Activated naive CD4-positive, alpha-beta T cell treated with anti-CD3 and anti-CD28 coated beads, Interleukin-2, amount 10 ng/mL, durations not matched to agents 7 days and 5 days (primary cell): ENCODE results near the gene RPL36A.
A peak's percentile ranks its signal among the peaks of the same experiment; 100 is the strongest.

Experiments used
- CTCF ChIA-PET: fragments of 350-600 bp; sonication (Branson Sonifier 250); formaldehyde crosslinking; loops from one replicate; lab custom pipeline; 2021; ENCODE audit warnings: antibody characterized with exemption; lab: Charles Lee
- DNase-seq: peaks from one replicate; pipeline ENCODE4 v3.0.0-alpha.2; 2020
- H3K27ac Mint-ChIP-seq: one replicate; pipeline ENCODE4 v1.8.0; 2021; ENCODE audit warnings: mild to moderate bottlenecking, moderate library complexity, mixed read lengths
- H3K27me3 Mint-ChIP-seq: one replicate; pipeline ENCODE4 v1.8.0; 2021; ENCODE audit warnings: mild to moderate bottlenecking, mixed read lengths
- H3K36me3 Mint-ChIP-seq: one replicate; pipeline ENCODE4 v1.8.0; 2021; ENCODE audit warnings: mixed read lengths
- H3K4me1 Mint-ChIP-seq: one replicate; pipeline ENCODE4 v1.8.0; 2021; ENCODE audit warnings: mixed read lengths
- H3K4me3 Mint-ChIP-seq: one replicate; pipeline ENCODE4 v1.8.0; 2021; ENCODE audit warnings: mild to moderate bottlenecking, moderate library complexity, mixed read lengths
- H3K9me3 Mint-ChIP-seq: one replicate; pipeline ENCODE4 v1.8.0; 2021; ENCODE audit warnings: mixed read lengths

RPL36A gene

GRCh38 chrX:101407748-101408531, 17.1 kb downstream of the RPL36A start, which contains the start of the genes GLA and HNRNPH2:
TSS of gene GLA (minus strand) at chrX:101407925. CDS start at chrX:101407903, 22 bp downstream.
TSS of gene HNRNPH2 (plus strand) at chrX:101408222. CDS start at chrX:101411989, 3,767 bp downstream.
- Mint-ChIP-seq H3K27me3 (no peaks in the 10 kb centered on the region), H3K27ac (peak within 1 kb of the TSS; percentile 97), H3K4me1 (peaks cover 38% of the 10 kb centered on the region), H3K9me3 (no peaks in the 10 kb centered on the region), H3K4me3 (peak within 1 kb of the TSS; percentile 93), H3K36me3 (peaks cover 12% of the 10 kb centered on the region)
- CTCF ChIA-PET, result no interaction called here
- peak; percentile 91 for DNase-seq

- CTCF ChIA-PET, result no interaction called here
- H3K4me1 Mint-ChIP-seq, result peaks cover 43% of the 10 kb centered on the region
- H3K36me3 Mint-ChIP-seq, result peaks cover 15% of the 10 kb centered on the region
- H3K4me3 Mint-ChIP-seq, result peak overlapping the region; percentile 93
- no peaks in the 10 kb centered on the region for H3K27me3 Mint-ChIP-seq
- no peak for DNase-seq
- no peaks in the 10 kb centered on the region for H3K9me3 Mint-ChIP-seq
- H3K27ac Mint-ChIP-seq, result peak overlapping the region; percentile 97
These were observed 17.7 kb downstream of the RPL36A start for GRCh38 chrX:101408532-101408841.

GRCh38 chrX:101409043-101409442, 18.2 kb downstream of the RPL36A start:
- peaks cover 14% of the 10 kb centered on the region for H3K36me3 Mint-ChIP-seq
- CTCF ChIA-PET, result no interaction called here
- peak overlapping the region; percentile 93 for H3K4me3 Mint-ChIP-seq
- DNase-seq, result no peak
- H3K9me3 Mint-ChIP-seq, result no peaks in the 10 kb centered on the region
- peaks cover 42% of the 10 kb centered on the region for H3K4me1 Mint-ChIP-seq
- H3K27ac Mint-ChIP-seq, result peak overlapping the region; percentile 97
- H3K27me3 Mint-ChIP-seq, result no peaks in the 10 kb centered on the region

GRCh38 chrX:101410461-101410860, 19.6 kb downstream of the RPL36A start:
- CTCF ChIA-PET, result no interaction called here

GRCh38 chrX:101411984-101412383, 21.2 kb downstream of the RPL36A start:
- peaks cover 39% of the 10 kb centered on the region for H3K4me1 Mint-ChIP-seq
- no peak overlapping the region for H3K27ac Mint-ChIP-seq
- H3K27me3 Mint-ChIP-seq, result no peaks in the 10 kb centered on the region
- H3K9me3 Mint-ChIP-seq, result no peaks in the 10 kb centered on the region
- H3K36me3 Mint-ChIP-seq, result peaks cover 12% of the 10 kb centered on the region
- no peak for DNase-seq
- no peak overlapping the region for H3K4me3 Mint-ChIP-seq
- CTCF ChIA-PET, result no interaction called here

More at GRCh38 chrX:101410461-101410860, 19.6 kb downstream of the RPL36A start:
- Mint-ChIP-seq H3K27me3 (no peaks in the 10 kb centered on the region), H3K9me3 (no peaks in the 10 kb centered on the region), H3K36me3 (peaks cover 12% of the 10 kb centered on the region), H3K27ac (no peak overlapping the region), H3K4me3 (peak overlapping the region; percentile 48), H3K4me1 (peaks cover 44% of the 10 kb centered on the region)
- no peak for DNase-seq

GRCh38 chrX:101415180-101416145, 24.7 kb downstream of the RPL36A start:
- CTCF ChIA-PET, result interaction anchor here (1.0 to 3.8 kb wide), 5 partner anchors 8 to 388 kb away, joined by 3 to 18 read pairs (median 5); no protein-coding TSS in a partner anchor
- peak overlapping the region; percentile 52 for H3K27ac Mint-ChIP-seq
- no peak overlapping the region for H3K4me3 Mint-ChIP-seq
- peaks cover 3% of the 10 kb centered on the region for H3K27me3 Mint-ChIP-seq
- no peaks in the 10 kb centered on the region for H3K9me3 Mint-ChIP-seq
- peaks cover 52% of the 10 kb centered on the region for H3K4me1 Mint-ChIP-seq
- peaks cover 10% of the 10 kb centered on the region for H3K36me3 Mint-ChIP-seq
- peak; percentile 29 for DNase-seq

GRCh38 chrX:101416691-101417090, 25.9 kb downstream of the RPL36A start:
- H3K27ac Mint-ChIP-seq, result peak overlapping the region; percentile 37
- peaks cover 46% of the 10 kb centered on the region for H3K4me1 Mint-ChIP-seq
- CTCF ChIA-PET, result interaction anchor here (1.0 to 3.8 kb wide), 4 partner anchors 179 to 387 kb away, joined by 3 to 18 read pairs (median 4); no protein-coding TSS in a partner anchor
- H3K4me3 Mint-ChIP-seq, result no peak overlapping the region
- peaks cover 3% of the 10 kb centered on the region for H3K27me3 Mint-ChIP-seq
- H3K36me3 Mint-ChIP-seq, result peaks cover 10% of the 10 kb centered on the region
- H3K9me3 Mint-ChIP-seq, result no peaks in the 10 kb centered on the region
- DNase-seq, result no peak

GRCh38 chrX:101417190-101417589, 26.4 kb downstream of the RPL36A start:
- Mint-ChIP-seq H3K27ac (peak overlapping the region; percentile 60), H3K4me1 (peaks cover 41% of the 10 kb centered on the region), H3K27me3 (peaks cover 3% of the 10 kb centered on the region), H3K36me3 (peaks cover 10% of the 10 kb centered on the region), H3K9me3 (no peaks in the 10 kb centered on the region), H3K4me3 (peak overlapping the region; percentile 83)
- DNase-seq, result no peak
- CTCF ChIA-PET, result interaction anchor here (1.4 to 3.8 kb wide), 3 partner anchors 179 to 387 kb away, joined by 3 to 18 read pairs (median 5); no protein-coding TSS in a partner anchor

GRCh38 chrX:101417981-101418841, 27.4 kb downstream of the RPL36A start:
- peak overlapping the region; percentile 83 for H3K4me3 Mint-ChIP-seq
- peaks cover 3% of the 10 kb centered on the region for H3K27me3 Mint-ChIP-seq
- peak; percentile 51 for DNase-seq
- H3K36me3 Mint-ChIP-seq, result peaks cover under 1% of the 10 kb centered on the region
- CTCF ChIA-PET, result interaction anchor here (0.8 kb wide), 1 partner anchor 341 kb away, joined by 3 read pairs; no protein-coding TSS in a partner anchor
- H3K27ac Mint-ChIP-seq, result peak overlapping the region; percentile 87
- no peaks in the 10 kb centered on the region for H3K9me3 Mint-ChIP-seq
- peaks cover 32% of the 10 kb centered on the region for H3K4me1 Mint-ChIP-seq

GRCh38 chrX:101419489-101419888, 28.7 kb downstream of the RPL36A start:
- peaks cover 30% of the 10 kb centered on the region for H3K4me1 Mint-ChIP-seq
- H3K36me3 Mint-ChIP-seq, result no peaks in the 10 kb centered on the region
- peak overlapping the region; percentile 83 for H3K4me3 Mint-ChIP-seq
- H3K27me3 Mint-ChIP-seq, result peaks cover 3% of the 10 kb centered on the region
- H3K9me3 Mint-ChIP-seq, result no peaks in the 10 kb centered on the region
- DNase-seq, result no peak
- CTCF ChIA-PET, result interaction anchor here (0.7 to 0.8 kb wide), 2 partner anchors 9 to 176 kb away, joined by 3 to 4 read pairs; no protein-coding TSS in a partner anchor
- no peak overlapping the region for H3K27ac Mint-ChIP-seq

- DNase-seq, result no peak
- no peak overlapping the region for H3K27ac Mint-ChIP-seq
- no peaks in the 10 kb centered on the region for H3K9me3 Mint-ChIP-seq
- CTCF ChIA-PET, result no interaction called here
- H3K27me3 Mint-ChIP-seq, result no peaks in the 10 kb centered on the region
- H3K4me3 Mint-ChIP-seq, result no peak overlapping the region
- peaks cover 12% of the 10 kb centered on the region for H3K4me1 Mint-ChIP-seq
- H3K36me3 Mint-ChIP-seq, result peaks cover 10% of the 10 kb centered on the region
These were observed 37.1 kb downstream of the RPL36A start for GRCh38 chrX:101427954-101428353.

- H3K27ac Mint-ChIP-seq, result no peak overlapping the region
- CTCF ChIA-PET, result no interaction called here
- DNase-seq, result no peak
- H3K4me3 Mint-ChIP-seq, result no peak overlapping the region
- H3K27me3 Mint-ChIP-seq, result no peaks in the 10 kb centered on the region
- H3K36me3 Mint-ChIP-seq, result peaks cover 6% of the 10 kb centered on the region
- H3K4me1 Mint-ChIP-seq, result peaks cover 12% of the 10 kb centered on the region
- H3K9me3 Mint-ChIP-seq, result peaks cover 2% of the 10 kb centered on the region
These were observed 39.1 kb downstream of the RPL36A start for GRCh38 chrX:101429934-101430333.

- CTCF ChIA-PET, result no interaction called here
- H3K4me1 Mint-ChIP-seq, result peaks cover 12% of the 10 kb centered on the region
- H3K36me3 Mint-ChIP-seq, result peaks cover 4% of the 10 kb centered on the region
- H3K27ac Mint-ChIP-seq, result peak overlapping the region; percentile 28
- H3K27me3 Mint-ChIP-seq, result no peaks in the 10 kb centered on the region
- DNase-seq, result no peak
- H3K4me3 Mint-ChIP-seq, result no peak overlapping the region
- peaks cover 2% of the 10 kb centered on the region for H3K9me3 Mint-ChIP-seq
These were observed 39.8 kb downstream of the RPL36A start for GRCh38 chrX:101430457-101431078.
